Stimulated activated naive CD8-positive, alpha-beta T cell treated with anti-CD3 and anti-CD28 coated beads, Interleukin-15, amount 100 ng/mL, for 72 hours (primary cell): ENCODE measurements around the gene SUSD2.
"Not testable (repeated sequence)": the region's sequence is repeated elsewhere in the genome, so short reads cannot be mapped to it uniquely, and the experiment has no call there.

ENCODE experiments used
- ATAC-seq: fragments of 150-1000 bp; cut with Tn5 transposase; 2 replicates; pipeline ENCODE4 v1.10.0; 2021; ENCODE audit warnings: mild to moderate bottlenecking, moderate library complexity
- DNase-seq, 2 donors: peaks; one replicate each; pipeline ENCODE4 v3.0.0; 2021 to 2022
- H3K27ac Mint-ChIP-seq, 2 donors: one replicate each; pipeline ENCODE4 v1.8.0; 2022; ENCODE audit warnings: mild to moderate bottlenecking in 2 of 2, mixed read lengths in 2 of 2, moderate library complexity in 2 of 2
- H3K27me3 Mint-ChIP-seq: one replicate; pipeline ENCODE4 v1.8.0; 2022; ENCODE audit warnings: mixed read lengths
- H3K4me1 Mint-ChIP-seq: one replicate; pipeline ENCODE4 v1.8.0; 2022; ENCODE audit warnings: mild to moderate bottlenecking, mixed read lengths
- H3K4me3 Mint-ChIP-seq, 2 donors: one replicate each; pipeline ENCODE4 v1.8.0; 2022; ENCODE audit warnings: mild to moderate bottlenecking in 2 of 2, mixed read lengths in 2 of 2, moderate library complexity in 1 of 2
- H3K9me3 Mint-ChIP-seq, 2 donors: one replicate each; pipeline ENCODE4 v1.8.0; 2022; ENCODE audit warnings: mixed read lengths in 2 of 2

SUSD2 gene

DNA sequence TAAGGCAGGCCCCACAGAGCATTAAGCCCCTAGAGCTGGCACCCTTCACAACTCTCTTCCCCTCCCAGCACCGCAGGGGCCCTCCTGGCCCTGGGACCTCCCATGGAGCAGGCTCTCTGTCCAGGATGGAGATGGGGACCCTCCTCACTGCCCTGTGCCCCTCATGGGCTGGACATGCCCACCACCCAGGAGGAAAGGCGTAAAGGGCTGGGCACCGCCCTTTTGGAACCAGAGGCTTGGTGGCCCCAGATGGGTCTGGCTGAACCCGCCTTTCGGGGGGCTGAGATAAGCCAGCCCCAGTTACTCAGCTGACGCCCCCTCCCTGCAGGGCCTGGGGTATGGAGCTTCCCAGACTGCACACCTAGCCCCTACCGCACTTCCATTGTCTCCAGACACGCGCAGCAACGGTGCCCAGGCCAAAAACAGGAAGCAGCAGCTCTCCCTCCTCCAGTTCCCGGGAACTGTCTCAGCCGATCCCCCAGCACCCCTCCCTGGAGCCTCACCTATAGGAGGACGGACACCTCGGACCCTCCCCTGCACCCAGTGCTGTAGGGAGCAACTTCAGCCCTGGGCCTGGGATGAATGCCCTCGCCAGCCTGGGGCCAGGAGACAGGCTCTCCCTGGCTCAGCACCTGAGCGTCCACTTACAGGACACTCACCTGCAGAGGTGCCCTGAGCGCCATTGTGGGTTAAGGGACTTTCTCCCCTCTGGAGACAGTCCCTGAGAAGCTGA lies 1.6 kb upstream of the SUSD2 start:
- H3K9me3 Mint-ChIP-seq = no peaks in the 10 kb centered on the region
- peak overlapping the region in 1 of 2 donors; percentile 19 for H3K27ac Mint-ChIP-seq
- no peak for DNase-seq
- ATAC-seq = no peak
- no peaks in the 10 kb centered on the region for H3K27me3 Mint-ChIP-seq
- no peak overlapping the region for H3K4me3 Mint-ChIP-seq
- H3K4me1 Mint-ChIP-seq = peaks cover 9% of the 10 kb centered on the region

DNA sequence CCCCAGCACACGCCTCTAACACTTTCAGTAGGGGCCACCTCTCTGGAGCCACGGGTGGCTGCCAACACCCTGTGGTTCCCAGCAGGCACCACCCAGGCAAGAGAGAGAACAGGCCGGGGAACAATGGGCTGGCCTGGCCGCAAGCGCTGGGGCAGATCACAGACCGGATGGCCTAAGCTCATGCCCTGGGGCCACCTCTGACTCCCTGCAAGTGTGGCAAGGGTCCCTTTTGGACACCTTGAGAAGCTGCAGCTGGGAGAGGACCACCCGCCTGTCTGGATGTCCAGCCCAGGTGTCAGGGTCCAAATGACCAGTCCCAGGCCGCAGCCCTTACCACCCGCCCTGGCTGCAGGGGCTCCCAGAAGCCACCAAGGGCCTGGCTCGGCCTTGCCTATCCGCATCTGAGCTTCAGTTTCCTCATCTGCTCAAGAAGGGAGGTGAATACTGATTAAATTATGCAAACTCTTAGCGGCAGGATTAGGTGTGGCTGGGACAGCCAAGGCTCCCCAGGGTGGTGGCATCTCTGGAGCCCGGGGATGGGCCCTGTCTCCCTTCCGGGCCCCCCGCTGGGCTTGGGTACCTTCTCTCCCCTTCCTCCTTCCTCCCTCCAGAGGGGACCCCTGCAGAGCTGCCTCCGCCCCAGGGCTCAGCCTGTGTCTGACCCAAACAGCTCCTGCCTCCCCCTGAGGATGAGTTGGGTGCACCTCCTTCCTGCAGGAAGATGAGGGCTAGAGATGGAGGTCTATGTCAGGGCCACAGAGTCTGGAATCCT lies 785 bp upstream of the SUSD2 start:
- peak overlapping the region in 1 of 2 donors; percentile 90 for H3K27ac Mint-ChIP-seq

DNA sequence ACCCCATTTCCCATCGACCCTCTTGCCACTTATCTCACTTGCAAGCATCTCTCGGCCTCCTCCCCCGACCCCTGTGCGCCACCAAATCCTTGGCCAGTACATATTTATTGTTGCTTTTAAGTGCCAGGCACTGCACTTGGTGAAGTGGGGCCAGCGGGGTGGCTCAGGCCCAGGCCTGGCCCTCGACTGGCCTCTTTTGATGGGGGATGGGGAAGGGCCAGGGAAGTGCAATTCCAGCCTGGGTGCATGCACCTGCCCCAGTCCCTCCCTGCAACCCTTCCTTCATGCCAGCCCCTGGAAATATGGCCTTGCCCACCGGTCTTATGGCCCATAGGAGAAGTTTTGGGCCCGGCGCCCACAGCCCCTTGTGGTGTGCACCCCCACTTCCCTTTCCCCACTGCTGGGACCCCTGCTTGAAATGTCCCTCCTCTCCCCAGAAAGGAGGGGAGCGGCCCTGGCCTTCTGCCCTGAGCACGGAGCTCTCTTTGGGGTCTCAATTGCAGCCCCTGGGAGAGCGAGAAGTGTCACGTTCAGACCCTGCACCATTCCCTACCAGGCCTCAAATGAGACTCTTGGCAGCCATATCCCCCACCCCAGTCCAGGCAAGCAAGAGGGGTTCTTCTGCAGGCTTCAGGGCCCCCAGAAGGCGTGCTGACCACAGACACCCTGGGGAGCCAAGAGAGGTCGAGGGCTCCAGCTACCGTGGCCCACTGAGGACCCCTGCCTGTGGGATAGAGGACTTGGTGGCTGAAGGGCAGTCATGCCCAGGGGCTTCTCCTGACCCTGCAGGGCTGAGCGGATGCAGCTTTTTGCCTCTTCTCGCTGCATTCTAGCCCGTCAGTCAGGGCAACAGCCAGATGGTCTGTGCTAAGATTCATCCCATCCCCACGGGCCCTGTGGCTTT lies 961 bp downstream of the SUSD2 start:
- DNase-seq (no peak), ATAC-seq (no peak)
- Mint-ChIP-seq H3K27me3 (no peaks in the 10 kb centered on the region), H3K4me3 (no peak overlapping the region), H3K9me3 (no peaks in the 10 kb centered on the region), H3K4me1 (no peaks in the 10 kb centered on the region), H3K27ac (no peak overlapping the region)

More for the DNA sequence above, 785 bp upstream of the SUSD2 start:
- peaks cover under 1% of the 10 kb centered on the region for H3K4me1 Mint-ChIP-seq
- DNase-seq (no peak), ATAC-seq (no peak)
- H3K9me3 Mint-ChIP-seq = no peaks in the 10 kb centered on the region
- H3K4me3 Mint-ChIP-seq = no peak overlapping the region
- H3K27me3 Mint-ChIP-seq = no peaks in the 10 kb centered on the region

DNA sequence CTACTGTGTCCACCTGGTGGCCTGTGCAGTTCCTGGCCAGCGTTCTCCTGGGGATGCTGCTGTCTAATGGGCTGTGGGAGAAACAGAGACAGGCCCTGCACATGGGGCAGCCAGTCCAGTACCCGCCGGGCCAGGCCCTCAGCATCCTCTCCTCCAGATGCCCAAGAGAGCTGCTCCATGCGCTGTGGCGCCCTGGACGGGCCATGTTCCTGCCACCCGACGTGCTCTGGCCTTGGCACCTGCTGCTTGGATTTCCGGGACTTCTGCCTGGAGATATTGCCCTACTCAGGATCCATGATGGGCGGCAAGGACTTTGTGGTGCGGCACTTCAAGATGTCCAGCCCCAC lies 1.6 kb downstream of the SUSD2 start:
- not testable (repeated sequence) for H3K4me3 Mint-ChIP-seq, H3K4me1 Mint-ChIP-seq, H3K27ac Mint-ChIP-seq, ATAC-seq, DNase-seq, H3K27me3 Mint-ChIP-seq, H3K9me3 Mint-ChIP-seq

DNA sequence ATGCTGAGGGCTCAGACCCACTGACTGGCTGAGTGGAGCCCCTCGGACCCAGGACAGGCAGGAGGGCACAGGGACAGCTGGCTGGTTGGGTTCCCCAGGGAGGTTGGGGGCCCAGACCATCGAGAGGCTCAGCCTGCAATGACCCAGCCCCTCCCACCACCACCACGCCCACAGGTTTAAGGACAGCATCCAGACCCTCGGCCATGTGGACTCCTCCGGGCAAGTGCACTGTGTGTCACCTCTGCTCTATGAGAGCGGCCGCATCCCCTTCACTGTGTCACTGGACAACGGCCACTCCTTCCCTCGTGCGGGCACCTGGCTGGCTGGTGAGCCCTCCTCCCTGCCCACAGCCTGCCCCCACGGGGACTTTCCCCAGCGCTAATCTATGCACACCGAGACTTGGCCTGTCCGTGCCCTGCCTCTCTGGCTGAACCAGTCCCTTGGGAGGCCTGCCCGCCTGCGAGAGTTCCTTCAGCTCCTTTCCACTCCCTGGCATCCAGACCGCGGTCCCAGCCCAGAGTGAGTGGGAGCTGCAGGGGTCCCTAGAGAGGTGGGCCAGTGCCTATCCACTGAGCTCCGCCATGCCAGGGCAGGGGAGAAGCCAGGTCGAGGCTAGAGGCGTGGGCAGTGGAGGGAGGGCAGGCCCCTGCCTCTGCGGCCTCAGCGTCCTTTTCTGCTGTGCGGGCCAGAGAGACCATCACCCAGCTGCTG lies 2.2 kb downstream of the SUSD2 start:
- Mint-ChIP-seq H3K4me1 (peaks cover 2% of the 10 kb centered on the region), H3K27me3 (no peaks in the 10 kb centered on the region), H3K4me3 (no peak overlapping the region), H3K9me3 (no peaks in the 10 kb centered on the region), H3K27ac (no peak overlapping the region)
- DNase-seq (no peak), ATAC-seq (no peak)

DNA sequence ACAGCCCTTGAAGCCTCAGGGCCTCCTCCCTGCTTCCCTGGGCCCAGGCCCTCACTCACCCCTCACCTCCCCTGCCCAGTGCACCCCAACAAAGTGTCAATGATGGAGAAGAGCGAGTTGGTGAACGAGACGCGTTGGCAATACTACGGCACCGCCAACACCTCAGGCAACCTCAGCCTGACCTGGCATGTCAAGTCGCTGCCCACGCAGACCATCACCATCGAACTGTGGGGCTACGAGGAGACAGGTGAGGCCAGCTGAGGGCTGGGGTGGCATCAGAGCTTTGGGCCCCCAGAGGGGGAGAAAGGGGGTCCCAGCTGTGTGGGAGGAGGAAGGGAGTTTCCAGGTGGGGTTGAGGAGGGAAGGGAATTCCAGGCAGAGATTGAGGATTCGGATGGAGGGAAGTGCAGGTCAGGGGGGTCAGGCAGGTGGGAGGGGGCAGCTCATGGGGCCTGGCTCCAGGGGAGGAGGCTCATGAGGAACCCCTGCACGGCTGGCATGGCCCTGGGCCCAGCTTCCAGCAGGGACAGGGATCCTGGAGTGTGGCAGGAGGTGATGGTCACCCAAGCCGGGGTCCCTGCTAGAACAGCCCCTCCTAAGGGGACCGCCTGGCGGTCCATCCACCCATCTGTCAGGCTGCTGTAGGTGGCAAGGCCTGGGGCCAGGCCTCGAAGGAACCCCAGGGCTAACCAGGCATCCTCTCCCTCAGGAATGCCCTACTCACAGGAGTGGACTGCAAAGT lies 2.9 kb downstream of the SUSD2 start:
- ATAC-seq = no peak
- no peak overlapping the region for H3K27ac Mint-ChIP-seq
- no peak overlapping the region for H3K4me3 Mint-ChIP-seq
- peaks cover 8% of the 10 kb centered on the region for H3K4me1 Mint-ChIP-seq
- no peak for DNase-seq
- no peaks in the 10 kb centered on the region for H3K9me3 Mint-ChIP-seq
- H3K27me3 Mint-ChIP-seq = no peaks in the 10 kb centered on the region

DNA sequence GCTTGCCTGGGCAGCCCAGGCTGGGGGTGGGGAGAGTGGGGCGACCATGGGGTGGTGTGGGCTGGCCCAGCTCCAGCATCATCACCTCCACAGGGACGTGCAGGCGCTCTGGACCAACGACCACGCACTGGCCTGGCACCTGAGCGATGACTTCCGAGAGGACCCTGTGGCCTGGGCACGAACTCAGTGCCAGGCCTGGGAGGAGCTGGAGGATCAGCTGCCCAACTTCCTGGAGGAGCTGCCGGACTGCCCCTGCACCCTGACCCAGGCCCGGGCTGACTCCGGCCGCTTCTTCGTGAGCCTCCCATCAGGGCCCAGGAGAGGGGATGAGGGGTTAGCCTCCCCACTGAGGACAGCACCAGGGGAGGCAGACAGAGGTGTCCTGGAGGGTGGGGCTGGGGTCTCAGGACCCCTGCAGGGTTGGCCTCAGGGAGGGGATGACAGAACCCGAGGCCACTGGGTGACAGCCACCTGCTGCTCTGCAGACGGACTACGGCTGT lies 3.8 kb downstream of the SUSD2 start:
- H3K4me1 Mint-ChIP-seq = peaks cover 8% of the 10 kb centered on the region
- ATAC-seq (no peak), DNase-seq (no peak)
- no peak overlapping the region for H3K4me3 Mint-ChIP-seq
- no peaks in the 10 kb centered on the region for H3K27me3 Mint-ChIP-seq
- no peaks in the 10 kb centered on the region for H3K9me3 Mint-ChIP-seq
- peak overlapping the region in 1 of 2 donors; percentile 65 for H3K27ac Mint-ChIP-seq

DNA sequence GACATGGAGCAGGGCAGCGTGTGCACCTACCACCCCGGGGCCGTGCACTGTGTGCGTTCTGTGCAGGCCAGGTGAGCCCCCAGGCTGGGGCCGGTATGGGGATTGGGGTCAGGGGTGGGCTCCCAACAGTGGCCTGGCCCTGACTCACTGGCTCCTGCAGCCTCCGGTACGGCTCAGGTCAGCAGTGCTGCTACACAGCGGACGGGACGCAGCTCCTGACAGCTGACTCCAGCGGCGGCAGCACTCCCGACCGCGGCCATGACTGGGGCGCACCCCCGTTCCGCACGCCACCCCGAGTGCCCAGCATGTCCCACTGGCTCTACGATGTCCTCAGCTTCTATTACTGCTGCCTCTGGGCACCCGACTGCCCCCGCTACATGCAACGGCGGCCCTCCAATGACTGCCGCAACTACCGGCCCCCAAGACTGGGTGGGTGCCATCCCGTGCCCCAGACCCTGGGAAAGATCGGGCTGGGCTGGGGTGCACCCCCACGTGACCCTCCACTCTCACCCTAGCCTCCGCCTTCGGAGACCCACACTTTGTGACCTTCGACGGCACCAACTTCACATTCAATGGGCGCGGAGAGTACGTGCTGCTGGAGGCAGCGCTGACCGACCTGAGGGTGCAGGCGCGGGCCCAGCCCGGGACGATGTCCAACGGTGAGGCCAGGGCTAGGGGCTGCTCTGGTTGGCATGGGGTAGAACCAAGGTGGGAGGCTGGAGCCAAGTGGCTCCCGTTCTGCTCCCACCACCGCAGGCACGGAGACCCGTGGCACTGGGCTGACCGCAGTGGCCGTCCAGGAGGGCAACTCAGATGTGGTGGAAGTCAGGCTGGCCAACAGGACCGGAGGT lies 4.4 kb downstream of the SUSD2 start:
- peak overlapping the region in 1 of 2 donors; percentile 45 for H3K27ac Mint-ChIP-seq
- DNase-seq = no peak
- no peak overlapping the region for H3K4me3 Mint-ChIP-seq
- peaks cover 8% of the 10 kb centered on the region for H3K4me1 Mint-ChIP-seq
- no peaks in the 10 kb centered on the region for H3K9me3 Mint-ChIP-seq
- no peak for ATAC-seq
- no peaks in the 10 kb centered on the region for H3K27me3 Mint-ChIP-seq

DNA sequence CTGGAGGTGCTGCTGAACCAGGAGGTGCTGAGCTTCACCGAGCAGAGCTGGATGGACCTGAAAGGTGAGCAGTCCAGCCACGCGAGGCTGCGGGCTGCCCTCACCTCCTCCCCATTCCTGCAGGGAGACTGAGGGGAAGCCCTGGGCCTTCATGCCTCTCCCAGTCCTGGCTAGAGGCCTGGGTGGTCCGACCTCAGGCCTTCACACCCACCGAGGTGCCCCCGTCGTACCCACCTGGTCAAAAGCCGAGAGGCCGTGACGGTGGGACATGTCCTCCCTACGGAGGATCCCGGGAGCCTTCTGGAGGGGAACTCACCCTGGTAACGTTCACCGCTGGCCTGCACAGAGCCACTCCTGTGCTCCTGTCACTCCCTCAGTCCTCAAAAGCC lies 5.1 kb downstream of the SUSD2 start:
- no peak overlapping the region for H3K27ac Mint-ChIP-seq
- ATAC-seq (no peak), DNase-seq (no peak)
- no peaks in the 10 kb centered on the region for H3K27me3 Mint-ChIP-seq
- H3K9me3 Mint-ChIP-seq = no peaks in the 10 kb centered on the region
- peaks cover 8% of the 10 kb centered on the region for H3K4me1 Mint-ChIP-seq
- H3K4me3 Mint-ChIP-seq = no peak overlapping the region

DNA sequence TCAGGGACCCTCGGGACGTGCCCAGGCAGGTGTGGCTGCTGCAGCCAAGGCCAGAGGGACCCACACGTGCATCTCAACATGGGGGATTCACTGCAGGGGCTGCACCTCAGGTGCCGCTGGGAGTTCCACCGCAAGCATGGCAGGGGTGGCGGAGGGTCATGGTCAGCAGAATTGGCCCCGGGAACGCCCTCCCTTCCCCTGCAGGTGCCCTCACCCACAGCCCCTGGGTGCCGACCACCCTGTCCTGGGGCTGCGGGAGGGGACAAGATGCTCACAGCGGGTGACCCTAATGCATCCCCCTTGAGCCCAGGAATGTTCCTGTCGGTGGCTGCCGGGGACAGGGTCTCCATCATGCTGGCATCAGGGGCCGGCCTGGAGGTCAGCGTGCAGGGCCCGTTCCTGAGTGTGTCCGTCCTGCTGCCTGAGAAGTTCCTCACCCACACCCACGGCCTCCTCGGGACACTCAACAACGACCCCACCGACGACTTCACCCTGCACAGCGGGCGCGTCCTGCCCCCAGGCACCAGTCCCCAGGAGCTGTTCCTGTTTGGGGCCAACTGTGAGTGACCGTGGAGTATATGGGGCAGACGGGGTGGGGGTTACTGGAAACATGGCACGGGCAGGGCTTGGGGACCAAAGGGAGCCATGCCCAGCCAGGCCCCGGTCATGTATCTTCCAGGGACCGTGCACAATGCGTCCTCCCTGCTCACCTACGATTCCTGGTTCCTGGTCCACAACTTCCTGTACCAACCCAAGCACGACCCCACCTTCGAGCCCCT lies 5.8 kb downstream of the SUSD2 start:
- Mint-ChIP-seq H3K9me3 (no peaks in the 10 kb centered on the region), H3K4me3 (no peak overlapping the region), H3K27ac (no peak overlapping the region), H3K4me1 (peaks cover 8% of the 10 kb centered on the region), H3K27me3 (no peaks in the 10 kb centered on the region)
- no peak for DNase-seq
- no peak for ATAC-seq

DNA sequence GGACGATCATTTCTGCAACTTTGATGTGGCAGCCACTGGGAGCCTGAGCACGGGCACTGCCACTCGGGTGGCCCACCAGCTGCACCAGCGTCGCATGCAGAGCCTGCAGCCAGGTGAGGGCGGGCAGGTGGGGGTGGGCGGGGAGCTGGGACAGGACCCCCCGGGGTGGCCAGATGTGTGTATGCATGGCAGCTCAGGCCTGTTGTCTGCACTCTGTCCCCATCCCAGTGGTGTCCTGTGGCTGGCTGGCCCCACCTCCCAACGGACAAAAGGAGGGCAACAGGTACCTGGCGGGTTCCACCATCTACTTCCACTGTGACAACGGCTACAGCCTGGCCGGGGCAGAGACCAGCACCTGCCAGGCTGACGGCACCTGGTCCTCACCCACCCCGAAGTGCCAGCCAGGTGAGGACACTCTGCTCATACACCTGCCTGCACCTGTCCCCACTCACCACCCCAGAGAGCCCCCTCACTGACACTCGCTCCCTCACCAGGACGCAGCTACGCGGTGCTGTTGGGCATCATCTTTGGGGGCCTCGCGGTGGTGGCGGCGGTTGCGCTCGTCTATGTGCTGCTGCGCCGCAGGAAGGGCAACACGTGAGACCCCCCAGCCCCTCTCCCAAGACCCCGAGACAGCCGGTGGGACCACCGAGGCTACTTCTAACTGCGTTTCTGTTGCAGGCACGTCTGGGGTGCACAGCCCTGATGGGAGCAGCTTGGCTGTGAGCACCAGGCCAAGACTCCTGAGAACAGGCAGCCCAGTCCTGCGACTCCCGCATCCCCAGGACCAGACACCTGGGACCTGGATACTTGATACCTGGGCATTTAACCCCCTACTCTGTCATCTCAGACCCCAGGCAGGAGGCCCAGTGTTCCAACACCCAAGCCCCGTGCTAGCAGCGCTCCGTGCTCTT lies 6.7 kb downstream of the SUSD2 start:
- Mint-ChIP-seq H3K4me3 (no peak overlapping the region), H3K27ac (peak overlapping the region in 1 of 2 donors; percentile 42), H3K27me3 (no peaks in the 10 kb centered on the region), H3K4me1 (peaks cover 8% of the 10 kb centered on the region), H3K9me3 (no peaks in the 10 kb centered on the region)
- DNase-seq (no peak), ATAC-seq (no peak)

DNA sequence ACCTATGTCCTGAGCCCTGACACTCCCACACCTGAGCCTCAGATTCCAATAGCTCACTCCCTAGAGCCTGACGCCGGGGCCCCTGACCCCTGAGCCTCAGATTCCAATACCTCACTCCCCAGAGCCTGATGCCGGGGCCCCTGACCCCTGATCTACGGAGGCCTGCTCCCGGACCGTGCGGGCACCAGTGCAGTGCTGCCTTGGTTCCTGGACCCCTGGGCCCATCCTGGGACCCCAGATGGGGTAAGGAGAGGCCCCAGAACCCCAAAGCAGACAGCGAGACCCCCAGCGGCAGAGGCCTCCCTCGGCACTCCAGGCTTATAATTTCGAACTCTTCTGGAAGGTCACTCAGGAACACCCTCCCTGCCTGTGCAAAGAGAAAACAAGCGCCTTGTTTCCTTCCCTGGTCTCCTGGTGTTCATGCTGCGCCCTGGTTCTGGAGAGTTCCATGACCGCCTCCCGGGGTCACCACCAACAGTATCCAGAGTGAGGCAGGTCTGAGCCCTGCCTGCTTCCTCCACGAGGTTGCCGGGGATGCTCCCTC lies 7.5 kb downstream of the SUSD2 start:
- H3K4me3 Mint-ChIP-seq = no peak overlapping the region
- peaks cover 8% of the 10 kb centered on the region for H3K4me1 Mint-ChIP-seq
- H3K27me3 Mint-ChIP-seq = no peaks in the 10 kb centered on the region
- no peak overlapping the region for H3K27ac Mint-ChIP-seq
- ATAC-seq = no peak
- no peaks in the 10 kb centered on the region for H3K9me3 Mint-ChIP-seq
- DNase-seq = no peak
